ENCODE data around the gene GRIK3. TPM values are rescaled to one million over a fixed set of nuclear protein-coding genes. Genes with fewer than 3 reads are reported as not detected.
A peak's percentile ranks its signal among the peaks of the same experiment; 100 is the strongest.

The GRIK3 gene
- total and polyA plus RNA-seq, 2 of the 8 experiments (the other 6 are each of a cell fraction or from before 2014, with no cell fraction given): 2.1 to 3.4 TPM

DNA sequence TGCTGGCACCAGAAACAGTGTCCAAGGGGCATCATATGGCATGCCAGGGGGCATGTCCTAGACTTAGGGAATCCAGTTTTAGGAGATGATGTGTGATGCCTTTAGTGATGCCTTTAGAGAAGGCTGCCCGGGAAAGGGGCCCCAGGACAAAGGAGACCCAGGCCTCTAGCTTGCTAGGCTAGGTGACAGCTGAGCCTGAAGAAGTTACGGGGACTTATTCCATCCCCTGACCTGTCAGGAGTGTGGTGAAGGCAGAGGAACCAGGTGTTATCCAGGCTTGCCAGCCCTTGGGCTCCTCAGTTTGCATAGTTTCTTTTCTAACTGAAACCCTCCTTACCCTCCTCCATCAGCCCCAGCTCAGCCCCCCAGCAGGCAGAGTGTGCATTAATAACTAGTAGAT, 281.9 kb downstream of the GRIK3 start:
- H2AK5ac ChIP-seq (ENCODE audit: low read depth, low read length): 0 out of 2 replicates have a peak overlapping the region, but pooled peaks have one; percentile 8
- no peak overlapping the region for H2BK120ac ChIP-seq (replicated peaks; ENCODE audit: low read depth, low read length)
- ChIA-PET CTCF (ENCODE audit: partially characterized antibody) (interaction anchor here (1.1 to 1.5 kb wide), 3 partner anchors 12 to 78 kb away, joined by 3 read pairs; no protein-coding TSS in a partner anchor), POLR2A (ENCODE audit: partially characterized antibody) (interaction anchor here (1.1 kb wide), 1 partner anchor 16 kb away, joined by 3 read pairs; no protein-coding TSS in a partner anchor)
- no peak overlapping the region for H4K91ac ChIP-seq (replicated peaks; ENCODE audit: insufficient read length, low read length)
- H3K18ac ChIP-seq (ENCODE audit: extremely low read depth, low read length): no peak overlapping the region
- H3K56ac ChIP-seq (replicated peaks; ENCODE audit: insufficient read length, low read depth, low read length): no peak overlapping the region
- DNase-seq (ENCODE audit: low read depth in 1 of 2, low spot score in 2 of 2) (no peak), FAIRE-seq (no peak)
- no peak overlapping the region for H3K27ac ChIP-seq (ENCODE audit: low read depth, low read length)
- H4K8ac ChIP-seq (ENCODE audit: extremely low read depth, insufficient read depth, low read length): peak overlapping the region; percentile 35; the same call in 1 of the 2 replicates
- no peak overlapping the region for H2BK5ac ChIP-seq (ENCODE audit: low read depth, low read length)
- no peaks in the 10 kb centered on the region for H3K79me2 ChIP-seq (ENCODE audit: control insufficient read depth in 1 of 2, insufficient read depth in 2 of 2, low read length in 2 of 2)
- no peak overlapping the region for H3K4ac ChIP-seq (replicated peaks; ENCODE audit: insufficient read length, low read depth, low read length)
- H2BK12ac ChIP-seq (ENCODE audit: low read depth, low read length): 0 out of 2 replicates have a peak overlapping the region, but pooled peaks have one; percentile 50
- H2BK15ac ChIP-seq (ENCODE audit: low read length): no peak overlapping the region
- no peaks in the 10 kb centered on the region for H3K9me3 ChIP-seq (ENCODE audit: insufficient read depth in 2 of 2, low read depth in 1 of 2, low read length in 1 of 2)
- H3K23me2 ChIP-seq (ENCODE audit: low read depth, low read length): no peaks in the 10 kb centered on the region
- no peak overlapping the region for H2BK20ac ChIP-seq (ENCODE audit: low read length)
- no peak overlapping the region for H3K4me2 ChIP-seq (ENCODE audit: insufficient read depth in 1 of 2, low read depth in 2 of 2, low read length in 2 of 2)
- no peaks in the 10 kb centered on the region for H3K36me3 ChIP-seq (ENCODE audit: control insufficient read depth in 2 of 4, insufficient read depth in 4 of 4, low read length in 3 of 4)
- H3K9ac ChIP-seq (replicated peaks in 1 of 4; ENCODE audit: extremely low read depth in 1 of 4, low read depth in 3 of 4, low read length in 3 of 4): no peak overlapping the region
- no peaks in the 10 kb centered on the region for H4K20me1 ChIP-seq (replicated peaks in 1 of 2; ENCODE audit: control insufficient read depth in 1 of 2, insufficient read depth in 2 of 2, low read length in 2 of 2)
- H3K4me3 ChIP-seq (ENCODE audit: extremely low read depth in 1 of 4, insufficient read depth in 2 of 4, low read depth in 3 of 4, low read length in 4 of 4): no peak overlapping the region
- H4K5ac ChIP-seq (ENCODE audit: insufficient read length, low read depth, low read length): no peak overlapping the region
- TF ChIP-seq CTBP2 (IDR thresholded peaks at IDR 0.05; ENCODE audit: borderline replicate concordance, insufficient read depth, insufficient read length, low read length) (no peak), TAF7 (optimal IDR thresholded peaks at IDR 0.05; ENCODE audit: borderline replicate concordance, low read depth, low read length) (no peak), JUND (IDR thresholded peaks at IDR 0.05; ENCODE audit: low read length) (no peak), TEAD4 (IDR thresholded peaks at IDR 0.05; ENCODE audit: low read depth, low read length) (no peak), FOSL1 (IDR thresholded peaks at IDR 0.05; ENCODE audit: insufficient read depth, low read depth, low read length) (no peak), KDM1A (IDR thresholded peaks at IDR 0.05; ENCODE audit: borderline replicate concordance, low read length) (no peak), CBX8 (IDR thresholded peaks at IDR 0.05; ENCODE audit: borderline replicate concordance, low read depth, low read length) (no peak)
- no peaks in the 10 kb centered on the region for H3K79me1 ChIP-seq (ENCODE audit: low read depth, low read length)
- no peak overlapping the region for H2AFZ ChIP-seq (ENCODE audit: low read length)
- H3K23ac ChIP-seq (ENCODE audit: insufficient read length): no peak overlapping the region
- H3K27me3 ChIP-seq (replicated peaks in 1 of 4; ENCODE audit: control insufficient read depth in 3 of 4, extremely low read depth in 1 of 4, insufficient read depth in 3 of 4, low read length in 3 of 4): no peaks in the 10 kb centered on the region
- WGBS, 2 experiments (ENCODE audit: extremely low coverage in 1 of 2, insufficient coverage in 1 of 2, insufficient read length in 1 of 2, insufficient replicate concordance in 2 of 2, low coverage in 1 of 2, low lambda C conversion rate in 2 of 2, missing lambda C conversion rate in 1 of 2): 94% methylated on average over 2 of the region's 2 CpGs; no CpG with 5 or more reads in 1 of the 2 experiments
- peaks cover 0 to 4% (median 1%) of the 10 kb centered on the region in 4 experiments; a peak in 1 of 7 replicates for H3K4me1 ChIP-seq (replicated peaks in 1 of 4; ENCODE audit: control insufficient read depth in 3 of 4, insufficient read depth in 4 of 4, low read length in 3 of 4)
- H3K14ac ChIP-seq (ENCODE audit: insufficient read length): no peak overlapping the region
